ENCODE results near the gene CLEC9A. TPM values are rescaled to one million over a fixed set of nuclear protein-coding genes. Genes with fewer than 3 reads are reported as not detected.

Gene CLEC9A
- total and polyA plus RNA-seq, 10 of the 15 experiments (the other 5 are each of a cell fraction or from before 2014, with no cell fraction given): not detected

GRCh38 chr12:10042167-10042566, 11.7 kb downstream of the CLEC9A start:
- Histone ChIP-seq H3K79me2 (ENCODE audit: control insufficient read depth, insufficient read depth, low read length) (no peaks in the 10 kb centered on the region), H3K36me3 (ENCODE audit: control insufficient read depth in 2 of 2, insufficient read depth in 2 of 2, low read length in 1 of 2) (no peaks in the 10 kb centered on the region), H3K4me1 (ENCODE audit: control insufficient read depth, insufficient read depth, low read length) (no peaks in the 10 kb centered on the region), H4K20me1 (ENCODE audit: control insufficient read depth, insufficient read depth) (no peaks in the 10 kb centered on the region), H3K4me2 (ENCODE audit: control insufficient read depth, insufficient read depth) (no peak overlapping the region), H2AFZ (ENCODE audit: control insufficient read depth, low read depth, low read length) (no peak overlapping the region), H3K9me3 (replicated peaks; ENCODE audit: control insufficient read depth, insufficient read depth, low read length) (no peaks in the 10 kb centered on the region), H3K9ac (ENCODE audit: control insufficient read depth, insufficient read depth, low read length) (no peak overlapping the region), H3K27ac (ENCODE audit: control insufficient read depth, insufficient read depth) (no peak overlapping the region), H3K4me3 (no peak overlapping the region), H3K27me3 (replicated peaks in 1 of 2; ENCODE audit: control insufficient read depth in 2 of 2, insufficient read depth in 2 of 2, low read length in 1 of 2) (no peaks in the 10 kb centered on the region; a peak in 1 of 4 replicates)
- POLR2A ChIA-PET: no interaction called here
- FAIRE-seq: no peak
- BruUV-seq (replicated peaks): no TSS peak
- RAD21 ChIA-PET (ENCODE audit: unreplicated experiment): no interaction called here
- ATAC-seq: no peak
- CTCF ChIA-PET: interaction anchor here (0.6 to 1.3 kb wide), 5 partner anchors 10 to 327 kb away, joined by 3 read pairs; no protein-coding TSS in a partner anchor
- TF ChIP-seq NKRF (conservative IDR thresholded peaks at IDR 0.05): no peak
- SMC1A ChIA-PET (ENCODE audit: uncharacterized antibody, unreplicated experiment): interaction anchor here (0.5 kb wide), 1 partner anchor 9 kb away, joined by 3 read pairs; no protein-coding TSS in a partner anchor
- DNase-seq (ENCODE audit: low read depth, low spot score): no peak
- intact Hi-C loops (cut with micrococcal nuclease; ENCODE audit: unreplicated experiment) (no loop called here), in situ Hi-C loops (cut with MboI) (no loop called here)

- in situ Hi-C loops (cut with MboI): no loop called here
- CTCF ChIA-PET: interaction anchor here (0.7 kb wide), 1 partner anchor 50 kb away, joined by 3 read pairs; no protein-coding TSS in a partner anchor
- TF ChIP-seq STAT3 (IDR thresholded peaks at IDR 0.05; ENCODE audit: low read depth, low read length) (no peak), ZBTB33 (IDR thresholded peaks at IDR 0.05) (no peak), RBBP5 (conservative IDR thresholded peaks at IDR 0.05) (no peak), RELB (IDR thresholded peaks at IDR 0.05; ENCODE audit: low read depth) (no peak), IKZF2 (IDR thresholded peaks at IDR 0.05) (no peak), GABPA (IDR thresholded peaks at IDR 0.05; ENCODE audit: low read depth) (no peak), MYC (IDR thresholded peaks at IDR 0.05; ENCODE audit: insufficient read depth, insufficient read length, insufficient replicate concordance, low read length, severe bottlenecking) (no peak), IRF3 (IDR thresholded peaks at IDR 0.05) (no peak), RAD51 (IDR thresholded peaks at IDR 0.05) (no peak), ZNF217 (IDR thresholded peaks at IDR 0.05) (no peak), ESRRA (IDR thresholded peaks at IDR 0.05; ENCODE audit: low read length) (no peak)
Observed at GRCh38 chr12:10048526-10048925, 18.0 kb downstream of the CLEC9A start.

More at GRCh38 chr12:10048526-10048925, 18.0 kb downstream of the CLEC9A start:
- no peak for DNase-seq (ENCODE audit: low read depth, low spot score)
- no peak for FAIRE-seq
- WGBS (ENCODE audit: insufficient coverage, insufficient replicate concordance, low lambda C conversion rate, missing lambda C conversion rate): 12% methylated on average over 3 of the region's 3 CpGs
- ChIA-PET RAD21 (ENCODE audit: unreplicated experiment) (no interaction called here), POLR2A (no interaction called here), SMC1A (ENCODE audit: uncharacterized antibody, unreplicated experiment) (interaction anchor here (0.7 to 1.0 kb wide), 2 partner anchors 112 to 174 kb away, joined by 3 read pairs; no protein-coding TSS in a partner anchor)
- Histone ChIP-seq H3K4me3 (no peak overlapping the region), H3K27ac (ENCODE audit: control insufficient read depth, insufficient read depth) (no peak overlapping the region), H2AFZ (ENCODE audit: control insufficient read depth, low read depth, low read length) (no peak overlapping the region), H3K4me1 (ENCODE audit: control insufficient read depth, insufficient read depth, low read length) (peaks cover 9% of the 10 kb centered on the region), H3K36me3 (ENCODE audit: control insufficient read depth in 2 of 2, insufficient read depth in 2 of 2, low read length in 1 of 2) (no peaks in the 10 kb centered on the region), H3K79me2 (ENCODE audit: control insufficient read depth, insufficient read depth, low read length) (no peaks in the 10 kb centered on the region), H3K4me2 (ENCODE audit: control insufficient read depth, insufficient read depth) (no peak overlapping the region), H3K9me3 (replicated peaks; ENCODE audit: control insufficient read depth, insufficient read depth, low read length) (no peaks in the 10 kb centered on the region), H3K27me3 (replicated peaks in 1 of 2; ENCODE audit: control insufficient read depth in 2 of 2, insufficient read depth in 2 of 2, low read length in 1 of 2) (no peaks in the 10 kb centered on the region), H3K9ac (ENCODE audit: control insufficient read depth, insufficient read depth, low read length) (no peak overlapping the region), H4K20me1 (ENCODE audit: control insufficient read depth, insufficient read depth) (no peaks in the 10 kb centered on the region)
- ATAC-seq: no peak
- intact Hi-C loops (cut with micrococcal nuclease; ENCODE audit: unreplicated experiment): no loop called here
- no TSS peak for BruUV-seq (replicated peaks)

Data from GM12878 (cell line).